BE2C (cell line): ENCODE measurements around the gene STOM.

Source experiments
- DNase-seq: peaks from one replicate; pipeline ENCODE4 v3.0.0-alpha.2; 2020
- H3K27me3 ChIP-seq: fragments of 250-450 bp; sonication (Bioruptor Pico); 2 replicates; pipeline ENCODE4 v1.5.1; 2020; ENCODE audit warnings: mild to moderate bottlenecking
- H3K36me3 ChIP-seq: fragments of 250-450 bp; sonication (Bioruptor Pico); 2 replicates; pipeline ENCODE4 v1.5.1; 2020; ENCODE audit warnings: mild to moderate bottlenecking
- H3K4me1 ChIP-seq: fragments of 250-450 bp; sonication (Bioruptor Pico); 2 replicates; pipeline ENCODE4 v1.5.1; 2020
- H3K4me3 ChIP-seq: 2 replicates; pipeline ENCODE4 v1.5.1; 2011; ENCODE audit warnings: low read depth, low read length
- H3K9me3 ChIP-seq: fragments of 250-450 bp; sonication (Bioruptor Pico); 2 replicates; pipeline ENCODE4 v1.5.1; 2020
- CTCF ChIP-seq: IDR thresholded peaks from 2 replicates; pipeline ENCODE4 v1.5.1; 2012; ENCODE audit warnings: mild to moderate bottlenecking, low read depth, low read length

STOM gene

GRCh38 chr9:121368138-121368522, 1.9 kb downstream of the STOM start:
- Histone ChIP-seq H3K27me3 (no peaks in the 10 kb centered on the region), H3K9me3 (peaks cover 4% of the 10 kb centered on the region; the same call in 1 of the 2 replicates), H3K4me3 (no peak overlapping the region), H3K4me1 (peaks cover 38% of the 10 kb centered on the region), H3K36me3 (no peaks in the 10 kb centered on the region)
- TF ChIP-seq CTCF: no peak
- no peak for DNase-seq

DNA sequence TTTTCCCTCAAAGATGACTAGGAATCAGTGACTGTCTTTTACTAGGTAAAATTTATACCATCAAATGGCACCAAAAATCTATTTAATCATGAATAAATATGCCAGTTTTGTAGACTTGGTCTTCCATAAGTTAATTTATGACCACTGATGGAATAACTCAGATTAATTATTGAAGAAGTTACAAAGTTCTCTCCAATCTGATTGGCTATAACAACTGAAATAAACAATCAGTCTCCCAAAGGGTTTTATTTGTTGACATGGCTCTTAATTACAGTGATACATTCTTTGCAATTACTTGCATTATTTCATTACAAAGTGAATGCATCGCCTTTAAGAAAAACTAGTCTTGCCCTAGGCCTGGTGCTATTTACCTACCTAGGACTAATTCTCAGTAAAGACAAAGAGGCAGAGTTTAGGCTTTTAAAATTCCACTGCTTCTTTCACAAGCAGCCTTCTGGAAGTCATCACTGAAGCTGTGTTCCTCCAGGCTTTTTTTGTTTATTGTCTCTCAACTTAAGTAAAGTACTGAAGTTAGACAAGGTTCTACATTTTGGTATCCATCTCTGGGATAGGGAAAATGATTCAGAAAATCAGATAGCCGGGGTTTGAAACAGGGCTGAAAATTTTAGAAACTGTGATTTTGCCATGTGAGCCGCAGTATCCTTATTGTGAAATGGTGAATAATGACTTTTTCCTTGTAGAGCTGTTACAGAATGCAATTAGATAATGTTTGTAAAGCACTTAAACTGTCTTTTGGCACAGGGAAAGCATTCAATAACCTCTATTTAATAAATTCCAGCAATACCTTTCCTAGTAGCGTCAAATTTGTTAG, 2.5 kb downstream of the STOM start:
- peaks cover 4% of the 10 kb centered on the region; the same call in 1 of the 2 replicates for H3K9me3 ChIP-seq
- DNase-seq: no peak
- no peaks in the 10 kb centered on the region for H3K27me3 ChIP-seq
- no peaks in the 10 kb centered on the region for H3K36me3 ChIP-seq
- peaks cover 36% of the 10 kb centered on the region for H3K4me1 ChIP-seq
- no peak for TF ChIP-seq CTCF
- no peak overlapping the region for H3K4me3 ChIP-seq

DNA sequence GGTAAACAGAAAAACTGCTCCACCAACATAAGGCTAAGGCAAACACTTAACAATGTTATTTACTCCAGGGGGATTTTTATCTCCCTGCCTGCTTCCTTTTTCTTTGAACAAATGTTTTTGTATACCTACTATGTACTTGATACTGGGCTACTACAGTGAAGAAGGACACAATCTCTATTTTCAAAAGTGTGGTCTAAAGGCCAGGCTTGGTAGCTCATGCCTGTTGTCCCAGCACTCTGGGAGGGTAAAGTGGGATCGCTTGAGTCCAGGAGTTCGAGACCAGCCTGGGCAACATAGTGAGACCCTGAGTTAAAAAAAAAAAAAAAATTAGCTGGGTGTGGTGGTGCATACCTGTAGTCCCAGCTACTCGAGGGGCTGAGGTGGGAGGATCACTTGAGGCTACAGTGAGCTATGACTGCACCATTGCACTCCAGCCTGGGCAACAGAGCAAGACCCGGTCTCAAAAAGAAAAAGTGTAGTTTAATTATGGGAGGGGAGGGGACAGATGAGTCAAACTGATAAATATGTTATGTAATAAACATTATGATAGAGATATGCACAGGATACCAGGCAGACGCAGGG, 3.3 kb downstream of the STOM start:
- TF ChIP-seq CTCF: no peak
- H3K27me3 ChIP-seq: no peaks in the 10 kb centered on the region
- no peak for DNase-seq
- no peak overlapping the region for H3K4me3 ChIP-seq
- H3K9me3 ChIP-seq: peaks cover 4% of the 10 kb centered on the region; the same call in 1 of the 2 replicates
- H3K36me3 ChIP-seq: no peaks in the 10 kb centered on the region
- H3K4me1 ChIP-seq: peaks cover 29% of the 10 kb centered on the region

GRCh38 chr9:121365564-121365963, 4.5 kb downstream of the STOM start:
- H3K36me3 ChIP-seq: no peaks in the 10 kb centered on the region
- peaks cover 2% of the 10 kb centered on the region; the same call in 1 of the 2 replicates for H3K9me3 ChIP-seq
- TF ChIP-seq CTCF: no peak
- peaks cover 28% of the 10 kb centered on the region for H3K4me1 ChIP-seq
- no peaks in the 10 kb centered on the region for H3K27me3 ChIP-seq
- no peak for DNase-seq
- H3K4me3 ChIP-seq: no peak overlapping the region

GRCh38 chr9:121364886-121365285, 5.2 kb downstream of the STOM start:
- H3K27me3 ChIP-seq: no peaks in the 10 kb centered on the region
- peaks cover 25% of the 10 kb centered on the region for H3K4me1 ChIP-seq
- H3K9me3 ChIP-seq: no peaks in the 10 kb centered on the region
- TF ChIP-seq CTCF: no peak
- H3K36me3 ChIP-seq: no peaks in the 10 kb centered on the region
- no peak overlapping the region for H3K4me3 ChIP-seq
- no peak for DNase-seq

DNA sequence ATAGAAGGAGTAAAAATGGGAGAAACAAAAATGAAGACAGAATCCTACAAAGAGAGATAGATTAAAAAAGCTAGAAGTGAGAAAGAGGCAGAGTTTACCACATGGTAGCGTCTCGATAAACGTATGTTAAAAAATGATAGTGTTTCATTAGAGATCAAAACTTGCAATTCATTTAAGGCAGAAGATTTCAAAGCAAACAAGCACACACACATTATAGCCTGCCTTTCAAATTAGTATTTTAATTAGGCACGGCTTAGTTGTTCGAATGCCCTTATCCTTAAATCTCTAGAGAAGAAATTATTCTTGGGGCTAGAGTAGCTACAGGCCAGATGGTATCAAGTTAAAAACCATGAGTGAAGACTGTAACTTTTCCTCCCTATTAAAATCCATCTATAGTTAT, 6.0 kb downstream of the STOM start:
- Histone ChIP-seq H3K4me3 (no peak overlapping the region), H3K9me3 (no peaks in the 10 kb centered on the region), H3K36me3 (no peaks in the 10 kb centered on the region), H3K27me3 (no peaks in the 10 kb centered on the region), H3K4me1 (peaks cover 25% of the 10 kb centered on the region)
- DNase-seq: no peak
- TF ChIP-seq CTCF: no peak
